HG03558 (cell line): ENCODE results near the gene PARP16.

Source experiments
- ATAC-seq: cut with Tn5 transposase; IDR thresholded peaks from one replicate; pipeline ENCODE4 v1.9.1; 2021; ENCODE audit warnings: moderate number of reproducible peaks; ENCODE audit not compliant: unreplicated experiment; ENCODE audit errors: extremely low read depth

The PARP16 gene

DNA sequence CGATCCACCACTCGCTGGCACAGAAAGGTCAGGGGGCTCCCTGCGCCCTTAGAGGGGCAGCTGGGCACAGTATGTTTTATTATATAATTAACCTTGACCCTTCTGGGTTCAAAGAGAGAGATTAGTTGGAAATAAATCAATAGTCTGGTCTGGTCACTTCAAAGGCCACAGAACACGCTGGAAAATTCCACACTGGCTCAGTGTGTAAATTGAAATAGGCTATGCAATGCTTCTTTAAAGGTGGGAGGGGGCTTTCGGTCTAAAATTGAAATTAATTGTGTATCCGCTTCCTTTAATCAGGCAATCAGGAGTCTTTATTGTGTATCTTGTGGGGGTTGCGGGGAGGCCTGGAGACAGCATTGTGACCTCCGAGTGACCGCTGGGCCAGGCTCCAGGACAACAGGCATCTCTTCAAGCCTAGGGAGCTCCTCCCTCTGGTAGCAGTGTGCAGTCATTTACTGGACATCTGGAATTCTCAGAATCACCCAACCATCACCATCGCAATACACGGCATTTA is 25.8 kb upstream of the PARP16 start:
- ATAC-seq, result no peak

DNA sequence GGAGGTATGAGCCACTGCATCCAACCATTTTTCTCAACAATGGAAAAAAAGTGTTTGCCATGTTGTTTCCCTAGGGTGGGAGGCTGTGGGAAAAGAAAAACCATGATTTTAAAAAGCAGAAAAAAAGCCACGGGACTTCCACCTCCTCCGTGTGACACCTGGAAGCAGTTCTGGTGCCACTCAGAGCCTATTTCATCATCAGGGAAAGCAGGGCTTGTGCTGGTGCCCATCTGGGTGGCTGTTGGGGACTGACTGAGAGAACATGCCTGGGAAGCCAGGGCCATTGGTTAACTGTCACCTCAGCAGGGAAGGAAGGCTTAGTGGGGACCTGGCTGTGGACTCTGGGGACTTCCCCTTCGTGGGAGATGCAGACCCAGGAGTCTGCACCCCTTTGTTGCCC is 25.1 kb upstream of the PARP16 start:
- ATAC-seq, result no peak

DNA sequence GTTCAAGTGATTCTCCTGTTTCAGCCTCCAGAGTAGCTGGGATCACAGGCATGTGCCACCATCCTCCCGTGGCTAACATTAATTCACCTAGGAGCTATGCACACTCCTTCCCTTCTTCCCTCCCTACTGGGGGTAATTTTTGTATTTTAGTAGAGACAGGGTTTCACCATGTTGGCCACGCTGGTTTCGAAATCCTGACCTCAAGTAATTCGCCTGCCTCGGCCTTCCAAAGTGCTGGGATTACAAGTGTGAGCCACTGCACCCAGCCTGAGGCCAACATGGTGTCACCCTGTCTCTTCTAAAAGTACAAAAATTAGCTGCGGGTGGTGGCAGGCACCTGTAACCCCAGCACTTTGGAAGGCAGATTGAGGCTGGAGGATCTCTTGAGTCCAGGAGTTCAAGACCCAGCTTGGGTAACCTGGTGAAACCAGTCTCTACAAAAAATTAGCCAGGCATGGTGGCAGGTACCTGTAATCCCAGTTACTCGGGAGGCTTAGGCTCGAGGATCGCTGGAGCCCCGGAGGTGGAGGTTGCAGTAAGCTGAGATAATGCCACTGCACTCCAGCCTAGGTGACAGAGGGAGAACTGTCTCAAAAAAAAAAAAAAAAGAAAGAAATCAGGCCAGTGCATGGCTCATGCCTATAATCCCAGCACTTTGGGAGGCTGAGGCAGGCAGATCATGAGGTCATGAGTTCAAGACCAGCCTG is 23.9 kb upstream of the PARP16 start:
- ATAC-seq, result no peak

DNA sequence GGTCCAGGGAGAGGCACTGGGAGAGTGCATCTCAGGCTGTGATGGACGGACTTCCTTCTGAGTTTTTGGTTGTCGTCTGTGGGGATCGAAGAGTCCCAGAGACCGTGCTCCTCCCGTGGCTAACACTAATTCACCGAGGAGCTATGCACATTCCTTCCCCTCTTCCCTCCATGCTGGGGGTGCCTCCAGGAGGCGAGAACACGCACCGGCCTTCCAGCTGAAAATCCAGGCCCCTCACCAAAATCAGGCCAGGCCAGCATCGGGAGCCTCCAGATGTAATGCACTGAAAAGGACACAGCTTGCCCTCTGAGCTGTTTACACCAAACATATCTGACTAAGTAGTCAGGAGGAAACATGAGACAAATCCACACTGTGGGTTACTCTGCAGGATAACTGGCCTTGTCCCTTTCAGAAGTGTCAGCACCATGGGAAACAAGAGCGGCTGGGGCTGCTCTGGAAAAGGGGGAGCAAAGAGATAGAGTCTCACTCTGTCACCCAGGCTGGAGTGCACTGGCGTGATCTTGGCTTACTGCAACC is 23.3 kb upstream of the PARP16 start:
- no peak for ATAC-seq

DNA sequence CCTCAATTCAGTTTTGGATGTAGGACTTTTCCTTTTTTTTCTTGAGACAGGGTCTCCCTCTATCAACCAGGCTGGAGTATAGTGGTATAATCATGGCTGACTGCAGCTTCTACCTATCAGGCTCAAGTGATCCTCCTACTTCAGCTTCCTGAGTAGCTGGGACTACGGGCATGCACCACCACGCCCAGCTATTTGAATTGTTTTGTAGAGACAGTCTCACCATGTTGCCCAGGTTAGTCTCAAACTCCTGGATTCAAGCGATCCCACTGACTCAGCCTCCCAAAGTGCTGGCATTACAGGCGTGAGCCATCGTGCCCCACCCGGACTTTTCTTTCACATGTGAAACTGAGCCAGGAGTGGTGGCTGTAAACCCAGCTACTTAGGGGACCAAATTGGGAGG is 21.3 kb upstream of the PARP16 start:
- no peak for ATAC-seq

DNA sequence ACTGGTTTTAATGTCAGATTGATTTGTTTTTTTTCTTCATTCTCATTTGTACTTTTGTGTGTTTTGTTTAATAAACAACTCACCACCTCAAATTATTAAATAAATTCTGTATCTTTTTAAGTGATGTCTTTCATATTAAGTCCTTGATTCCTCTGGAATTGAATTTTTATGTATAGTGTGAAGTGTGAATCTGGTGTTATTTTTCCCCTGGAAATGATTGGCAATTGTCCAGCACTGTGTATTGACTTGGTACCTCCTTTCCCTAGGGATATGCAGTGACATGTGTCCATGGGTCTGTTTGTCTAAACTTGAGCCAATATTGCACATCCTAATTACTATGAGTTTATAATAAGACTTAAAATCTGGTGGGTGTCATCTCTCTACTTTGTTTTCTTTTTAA is 19.9 kb upstream of the PARP16 start:
- ATAC-seq, result no peak

DNA sequence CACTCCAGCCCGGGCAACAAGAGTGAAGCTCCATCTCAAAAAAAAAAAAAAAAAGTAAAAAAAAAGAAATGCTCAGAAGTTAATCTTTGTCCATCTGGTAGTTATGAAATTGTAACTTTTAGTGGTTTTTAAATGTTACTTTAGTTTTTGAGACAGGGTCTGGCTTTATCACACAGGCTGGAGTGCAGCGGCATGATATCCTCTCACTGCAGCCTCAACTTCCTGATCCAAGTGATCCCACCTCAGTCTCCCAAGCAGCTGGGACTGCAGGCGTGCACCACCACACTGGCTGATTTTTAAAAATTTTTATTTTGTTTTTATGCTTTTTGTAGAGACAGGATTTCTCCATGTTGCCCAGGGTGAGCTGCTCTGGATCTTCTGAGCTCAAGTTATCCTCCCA is 19.1 kb upstream of the PARP16 start:
- ATAC-seq, result no peak

DNA sequence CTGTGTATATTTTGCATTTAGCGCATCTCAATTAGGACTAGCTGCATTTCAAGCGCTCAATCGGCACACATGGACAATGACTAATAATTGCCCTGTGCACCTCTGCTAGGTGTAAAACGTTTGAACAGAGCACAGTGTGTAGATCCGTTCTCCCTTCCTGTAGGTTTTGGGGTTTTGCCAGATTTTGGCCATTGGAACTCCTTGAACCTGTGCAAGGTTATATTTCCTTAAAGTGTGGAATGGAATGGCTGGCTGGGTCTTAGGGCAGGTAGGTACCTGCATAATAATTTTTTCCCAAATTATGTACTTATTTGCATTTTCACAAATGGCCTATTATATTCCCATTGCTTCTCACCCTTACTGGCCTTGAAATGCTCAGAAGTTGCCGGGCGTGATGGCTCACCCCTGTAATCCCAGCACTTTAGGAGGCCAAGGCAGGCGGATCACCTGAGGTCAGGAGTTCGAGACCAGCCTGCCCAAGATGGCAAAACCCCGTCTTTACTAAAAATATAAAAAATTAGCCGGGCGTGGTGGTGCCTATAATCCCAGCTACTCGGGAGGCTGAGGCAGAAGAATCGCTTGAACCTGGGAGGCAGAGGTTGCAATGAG is 18.6 kb upstream of the PARP16 start:
- peak; percentile 17 for ATAC-seq

DNA sequence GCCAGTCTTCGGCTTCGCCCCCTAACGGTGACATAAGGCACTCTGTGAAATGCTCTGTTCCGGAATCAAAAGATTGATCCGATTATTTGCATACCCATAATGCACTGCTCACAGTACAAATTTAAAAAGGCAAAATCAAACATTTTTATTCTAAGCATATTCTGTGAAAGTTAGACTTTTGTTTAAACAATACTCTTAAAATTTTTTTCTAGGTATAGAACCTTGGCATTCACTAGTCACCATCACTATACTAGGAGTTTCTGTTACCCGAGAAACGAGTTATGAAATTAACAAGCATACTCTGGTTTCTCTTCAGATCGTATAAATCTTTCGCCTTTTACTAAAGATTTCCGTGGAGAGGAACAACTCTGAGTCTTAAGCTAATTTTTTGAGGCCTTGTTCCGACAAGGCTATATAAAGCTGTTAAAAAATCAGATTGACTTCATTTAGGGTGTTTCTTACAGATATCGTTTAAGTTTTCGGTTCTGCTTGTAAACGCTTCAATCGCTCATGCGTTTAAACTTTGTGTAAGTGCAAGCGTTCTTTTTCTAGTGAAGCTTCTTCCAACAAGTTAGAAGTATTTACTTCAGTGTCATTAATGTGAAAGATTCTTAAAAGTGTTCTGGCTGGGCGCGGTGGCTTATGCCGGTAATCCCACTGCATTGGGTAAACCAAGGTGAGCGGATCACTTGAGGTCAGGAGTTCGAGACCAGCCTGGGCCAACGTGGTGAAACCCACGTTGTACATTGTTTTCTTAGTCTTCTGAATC is 17.9 kb upstream of the PARP16 start, which contains the start of gene RNU5B-1:
Gene RNU5B-1, plus strand, starts transcription at position 297 of the 769 bp plus-strand sequence.
- peak; percentile 45 for ATAC-seq

DNA sequence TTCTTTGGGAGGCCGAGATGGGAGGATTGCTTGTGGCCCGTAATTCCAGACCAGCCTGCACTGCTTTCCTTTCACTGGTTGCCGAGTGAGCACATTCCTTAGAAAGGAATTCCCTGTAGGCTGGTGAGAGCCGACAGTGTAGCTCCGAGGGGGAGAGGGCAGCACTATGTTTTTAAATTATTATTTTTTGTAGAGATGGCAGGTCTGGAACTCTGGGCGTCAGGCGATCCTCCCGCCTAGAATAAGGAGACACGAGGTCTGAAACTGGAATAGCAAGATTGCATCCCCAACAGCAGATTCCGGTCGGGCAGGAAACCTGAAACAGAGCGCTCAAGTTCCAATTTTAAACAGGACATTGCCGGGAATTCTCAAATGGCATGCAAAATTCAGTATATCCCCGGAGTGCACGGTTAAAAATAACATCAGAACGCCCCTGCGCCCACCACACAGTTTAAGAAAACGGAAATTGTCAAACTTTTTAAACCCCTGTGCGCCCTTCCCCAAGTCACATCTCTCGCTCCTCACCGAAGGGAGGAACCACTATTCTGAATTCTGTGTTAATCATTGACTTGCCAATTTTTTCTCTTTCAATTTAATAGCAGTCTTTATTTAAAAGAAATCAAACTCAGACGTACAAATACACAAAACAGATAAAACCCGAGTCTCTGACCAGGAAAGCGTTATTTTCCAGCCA is 17.2 kb upstream of the PARP16 start:
- ATAC-seq, result peak; percentile 4

DNA sequence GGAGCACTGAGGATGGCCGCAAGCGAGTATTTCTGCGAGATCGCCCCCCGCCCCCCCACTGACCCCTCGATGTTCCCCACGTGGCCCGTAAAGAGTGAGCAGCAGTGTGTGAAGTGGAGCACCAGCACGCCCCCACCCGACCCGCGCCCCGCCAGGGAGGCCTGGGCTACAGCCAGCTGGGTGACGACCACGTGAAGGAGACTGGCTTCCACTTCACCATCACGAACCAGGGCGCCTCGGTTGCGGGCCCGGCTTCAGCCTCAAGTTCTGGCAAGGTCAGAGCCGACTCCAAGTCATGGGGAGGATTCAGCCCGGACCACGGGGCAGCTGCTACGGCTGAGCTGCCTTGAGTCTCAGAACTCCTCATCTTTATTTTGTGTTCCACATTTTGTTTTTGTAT is 15.4 kb upstream of the PARP16 start:
- no peak for ATAC-seq

DNA sequence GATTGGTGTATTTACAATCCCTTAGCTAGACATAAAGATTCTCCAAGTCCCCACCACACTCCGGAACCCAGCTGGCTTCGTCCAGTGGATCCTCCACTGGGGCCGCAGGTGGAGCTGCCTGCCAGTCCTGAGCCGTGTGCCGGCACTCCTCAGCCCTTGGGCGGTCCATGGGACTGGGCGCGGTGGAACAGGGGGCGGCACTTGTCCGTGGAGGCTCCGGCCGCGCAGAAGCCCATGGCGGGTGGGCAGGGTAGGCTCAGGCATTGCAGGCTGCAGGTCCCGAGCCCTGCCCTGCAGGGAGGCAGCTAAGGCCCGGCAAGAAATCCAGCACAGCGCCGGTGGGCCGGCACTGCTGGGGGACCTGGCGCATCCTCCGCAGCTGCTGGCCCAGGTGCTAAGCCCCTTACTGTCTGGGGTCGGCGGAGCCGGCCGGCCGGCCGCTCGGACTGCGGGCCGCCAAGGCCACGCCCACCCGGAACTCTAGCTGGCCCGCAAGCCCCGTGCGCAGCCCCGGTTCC is 14.3 kb upstream of the PARP16 start:
- no peak for ATAC-seq

DNA sequence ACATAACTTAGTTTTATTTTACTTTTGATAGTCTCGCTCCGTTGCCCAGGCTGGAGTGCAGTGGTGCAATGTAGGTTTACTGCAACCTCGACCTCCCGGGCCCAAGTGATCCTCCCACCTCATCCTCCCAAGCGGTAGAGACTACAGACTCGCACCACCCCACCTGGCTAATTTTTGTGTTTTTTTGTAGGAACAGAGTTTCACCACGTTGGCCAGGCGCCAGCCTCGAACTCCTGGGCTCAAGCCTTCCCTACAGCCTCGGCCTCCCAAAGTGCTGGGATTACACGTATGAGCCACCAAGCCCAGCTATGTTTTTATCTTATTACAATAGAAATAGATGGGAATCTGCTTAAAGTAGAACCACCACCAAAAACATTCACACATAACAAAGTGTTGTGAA is 12.0 kb upstream of the PARP16 start:
- ATAC-seq, result no peak

DNA sequence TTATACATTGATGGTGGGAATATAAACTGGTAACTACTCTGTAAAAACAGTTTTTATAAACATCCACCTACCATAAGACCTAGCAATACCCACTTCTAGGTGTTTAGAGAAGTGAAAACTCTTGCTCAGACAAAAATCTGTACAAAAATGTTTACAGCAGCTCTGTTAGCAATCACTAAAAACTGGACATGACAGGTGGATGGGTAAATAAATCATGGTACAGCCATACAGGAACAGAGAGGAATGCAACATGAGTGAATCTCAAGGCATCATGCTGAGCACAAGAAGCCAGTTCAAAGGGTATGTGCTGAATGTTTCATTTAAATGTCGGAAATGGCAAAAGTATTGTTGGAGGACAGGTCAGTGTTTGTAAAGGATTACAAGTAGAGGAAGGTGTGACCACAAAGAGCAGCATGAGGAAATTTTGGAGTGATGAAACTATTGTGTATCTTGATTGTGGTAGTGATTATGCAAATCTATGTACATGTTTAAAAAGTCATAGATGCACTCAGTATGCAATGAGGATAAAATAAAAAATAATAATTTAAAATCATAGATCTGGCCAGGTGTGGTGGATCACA is 6.3 kb upstream of the PARP16 start:
- ATAC-seq, result no peak

DNA sequence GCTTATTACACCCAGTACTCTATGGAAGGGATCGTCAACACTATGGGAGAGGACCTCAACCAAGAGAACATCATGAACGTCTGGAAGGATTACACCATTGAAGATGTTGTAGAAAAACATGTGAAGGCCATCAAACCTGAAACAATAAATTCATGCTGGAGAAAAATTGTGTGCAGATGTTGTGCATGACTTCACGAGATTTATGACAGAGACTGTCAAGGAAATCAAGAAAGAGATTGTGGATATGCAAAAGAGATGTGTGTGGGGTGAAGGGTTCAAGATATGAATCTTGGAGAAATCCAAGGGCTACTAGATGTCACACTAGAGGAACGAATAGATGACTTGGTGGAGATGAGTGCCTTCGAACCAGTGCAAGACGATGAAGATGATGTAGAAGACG is 3.5 kb upstream of the PARP16 start:
- no peak for ATAC-seq

DNA sequence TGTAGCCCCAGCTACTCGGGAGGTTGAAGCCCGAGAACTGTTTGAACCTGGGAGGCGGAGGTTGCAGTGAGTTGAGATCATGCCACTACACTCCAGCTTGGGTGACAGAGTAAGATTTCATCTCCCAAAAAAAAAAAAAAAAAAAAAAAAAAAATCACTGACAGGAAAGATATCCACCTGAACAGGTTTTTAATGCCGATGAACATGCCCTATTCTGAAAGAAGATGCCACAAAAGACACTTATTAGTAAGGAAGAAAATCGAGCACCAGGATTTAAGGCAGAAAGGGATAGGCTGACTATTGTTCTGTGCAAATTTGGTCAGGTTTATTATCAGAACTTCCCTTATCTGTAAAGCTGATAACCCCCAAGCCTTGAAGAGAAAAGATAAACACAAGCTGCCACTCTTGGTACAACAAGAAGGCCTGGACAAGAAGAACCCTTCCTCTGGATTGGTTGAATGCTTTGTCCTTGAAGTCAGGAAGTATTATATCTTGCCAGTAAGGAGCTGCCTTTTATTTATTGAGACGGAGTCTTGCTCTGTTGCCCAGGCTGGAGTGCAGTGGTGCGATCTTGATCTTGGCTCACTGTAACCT is 2.7 kb upstream of the PARP16 start:
- no peak for ATAC-seq

DNA sequence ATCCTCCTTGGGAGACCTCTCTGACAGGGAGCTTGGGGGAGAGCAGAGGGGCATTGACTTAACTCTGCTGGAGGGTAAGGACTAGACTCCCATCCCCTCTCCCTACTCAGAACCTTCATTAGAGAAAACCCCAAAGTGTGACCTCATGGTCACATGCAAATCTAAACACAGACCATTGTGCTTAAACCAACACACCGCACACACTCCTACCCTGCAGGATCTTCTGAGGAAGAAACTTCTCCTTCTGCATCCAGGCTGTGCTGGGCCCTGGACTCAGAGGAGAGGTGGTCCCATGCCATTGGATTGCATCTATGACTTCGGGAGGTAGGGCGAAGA is 805 bp upstream of the PARP16 start:
- no peak for ATAC-seq

DNA sequence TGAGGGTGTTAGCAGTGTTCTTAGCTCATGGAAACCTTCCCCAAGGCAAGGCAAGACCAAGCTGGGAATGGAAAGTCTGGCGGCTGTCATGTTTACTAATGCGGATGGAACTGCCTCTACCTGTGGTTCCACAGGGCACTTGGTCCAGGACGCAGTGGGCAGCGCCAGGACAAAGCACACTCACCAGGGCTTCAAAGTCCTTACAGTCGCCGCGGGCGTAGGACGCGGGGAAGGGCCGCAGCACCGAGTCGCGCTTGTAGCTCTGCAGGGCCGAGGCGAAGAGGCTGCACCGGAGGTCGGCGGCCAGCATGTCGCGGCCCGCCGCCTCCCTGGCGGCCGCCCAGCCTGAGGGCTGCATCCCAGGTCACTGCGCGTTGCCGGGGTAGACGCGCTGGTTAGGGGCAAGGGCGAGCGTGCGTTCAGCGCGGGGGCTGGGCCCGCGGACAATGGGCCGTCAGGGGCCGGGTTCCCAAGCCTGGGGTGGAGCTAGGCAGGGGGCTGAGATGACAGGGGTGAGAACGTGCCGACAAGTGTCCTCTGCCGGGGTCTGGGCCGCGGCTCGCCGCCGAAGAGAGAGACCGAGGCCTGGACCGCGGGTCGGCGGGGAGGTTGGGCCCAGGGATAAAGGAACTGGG is 497 bp downstream of the PARP16 start:
- no peak for ATAC-seq
